Activated CD8-positive, alpha-beta memory T cell treated with anti-CD3 and anti-CD28 coated beads for 48 hours (primary cell): ENCODE data around the gene B3GNT4.
"Not testable (repeated sequence)": the region's sequence is repeated elsewhere in the genome, so short reads cannot be mapped to it uniquely, and the experiment has no call there.

Experiments used
- DNase-seq, 3 experiments: peaks; one replicate each; pipeline ENCODE4 v3.0.0-alpha.2; 2020; ENCODE audit warnings: low read depth in 2 of 3, low spot score in 2 of 3

B3GNT4 gene

GRCh38 chr12:122208073-122208820, 4.7 kb downstream of the B3GNT4 start:
- DNase-seq: no peak

GRCh38 chr12:122215771-122216170, 12.3 kb downstream of the B3GNT4 start:
- no peak for DNase-seq

GRCh38 chr12:122216445-122216844, 12.9 kb downstream of the B3GNT4 start:
- no peak for DNase-seq

GRCh38 chr12:122225683-122226365, 22.3 kb downstream of the B3GNT4 start, which contains the start of gene DIABLO:
TSS of gene DIABLO (minus strand) at chr12:122226052. CDS start at chr12:122226014, 38 bp downstream.
- DNase-seq: peak; percentile 97 to 100 (median 97)

- no peak for DNase-seq
These were observed 23.0 kb downstream of the B3GNT4 start for GRCh38 chr12:122226366-122227125.

GRCh38 chr12:122227341-122227740, 23.8 kb downstream of the B3GNT4 start:
- DNase-seq: no peak

- DNase-seq: no peak
These were observed 24.6 kb downstream of the B3GNT4 start for GRCh38 chr12:122228092-122228491.

GRCh38 chr12:122230798-122231197, 27.3 kb downstream of the B3GNT4 start:
- DNase-seq: no peak

GRCh38 chr12:122232691-122233090, 29.2 kb downstream of the B3GNT4 start:
- DNase-seq: no peak

GRCh38 chr12:122235741-122236140, 32.2 kb downstream of the B3GNT4 start:
- no peak for DNase-seq

- no peak for DNase-seq
These were observed 35.4 kb downstream of the B3GNT4 start for GRCh38 chr12:122238861-122239260.

GRCh38 chr12:122243965-122244364, 40.5 kb downstream of the B3GNT4 start:
- DNase-seq: no peak

GRCh38 chr12:122244565-122245371, 41.3 kb downstream of the B3GNT4 start:
- no peak for DNase-seq

- no peak for DNase-seq
These were observed 42.0 kb downstream of the B3GNT4 start for GRCh38 chr12:122245553-122245952.

- DNase-seq: no peak
These were observed 46.5 kb downstream of the B3GNT4 start for GRCh38 chr12:122250047-122250446.

GRCh38 chr12:122250536-122250935, 47.0 kb downstream of the B3GNT4 start:
- no peak for DNase-seq

- DNase-seq: not testable (repeated sequence)
These were observed 55.0 kb downstream of the B3GNT4 start for GRCh38 chr12:122258462-122258861.
